ENCODE data around the gene ROPN1B. TPM values are rescaled to one million over a fixed set of nuclear protein-coding genes. Genes with fewer than 3 reads are reported as not detected.
A peak's percentile ranks its signal among the peaks of the same experiment; 100 is the strongest.
"Not testable (repeated sequence)": the region's sequence is repeated elsewhere in the genome, so short reads cannot be mapped to it uniquely, and the experiment has no call there.

The ROPN1B gene
- not detected in 2 replicates for total RNA-seq (2014; rRNA removed)
- not detected for polyA plus RNA-seq (2012)

DNA sequence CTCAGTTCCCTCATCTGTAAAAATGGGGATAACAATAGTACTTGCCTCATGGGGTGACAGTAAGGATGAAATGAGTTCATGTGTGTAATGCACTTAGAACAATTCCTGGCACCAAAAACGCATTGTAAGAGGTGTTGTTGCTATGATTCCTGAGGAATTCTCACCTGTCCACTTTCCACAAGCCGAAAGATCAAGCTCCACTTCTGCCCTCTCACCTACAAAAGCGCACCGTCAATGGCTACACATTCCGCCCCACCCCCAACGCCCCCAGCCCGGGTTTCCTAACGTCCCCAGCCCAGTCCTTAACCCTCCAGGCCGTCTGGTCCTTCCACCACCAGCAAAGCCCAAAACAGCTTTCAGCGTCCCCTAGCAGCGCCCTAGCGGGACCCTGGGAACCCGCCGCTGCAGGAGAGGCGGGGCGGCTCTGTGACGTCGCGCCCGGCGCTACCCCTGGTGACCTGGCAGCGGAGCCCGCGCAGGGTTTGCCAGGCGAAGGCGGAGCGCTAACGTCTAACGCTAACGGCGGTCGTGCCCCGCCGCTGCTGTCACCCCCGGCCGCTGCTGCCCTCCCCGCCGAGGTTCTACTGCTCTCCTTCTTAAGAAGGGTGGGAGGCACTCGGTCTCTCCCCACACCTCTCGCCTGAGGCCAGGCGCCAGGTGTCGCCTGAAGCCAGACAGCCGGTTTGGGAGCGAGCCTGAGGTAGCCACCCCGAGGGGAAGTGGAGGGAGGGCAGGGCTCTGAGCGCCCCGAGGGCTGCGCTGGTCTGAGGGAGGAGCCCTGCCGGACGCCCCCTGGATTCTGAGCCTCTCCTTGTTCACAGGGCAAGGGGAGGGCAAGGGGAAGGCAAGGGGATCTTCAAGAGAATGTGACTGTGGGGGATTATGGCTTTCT, at the start of gene ROPN1B:
Gene ROPN1B (plus strand): TSS at position 478 of the 892 bp plus-strand sequence. CDS start 2,877 bp downstream, outside the sequence.
- not testable (repeated sequence) for DNase-seq (ENCODE audit: low read depth)

DNA sequence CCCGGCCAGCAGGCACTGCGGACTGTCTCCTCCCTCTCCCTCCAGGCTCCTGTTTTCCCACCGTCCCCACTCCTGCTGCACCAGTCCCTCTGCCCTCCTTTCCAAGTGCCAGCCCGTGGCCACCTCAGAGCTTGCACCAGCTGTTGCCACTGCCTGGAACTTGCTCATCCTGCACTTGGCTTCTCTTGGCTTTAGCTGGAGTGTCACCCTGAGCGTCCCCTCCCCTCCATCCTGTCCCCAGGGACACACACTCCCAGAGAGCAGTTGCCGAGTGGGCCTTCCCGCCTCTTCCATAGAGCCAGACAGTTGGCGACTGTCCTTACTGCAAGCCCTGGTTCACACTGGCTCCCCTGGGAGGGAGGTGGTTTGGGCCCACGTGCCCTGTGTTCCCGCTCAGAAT, 48.8 kb upstream of the ROPN1B start:
- DNase-seq (ENCODE audit: low read depth) = not testable (repeated sequence)

DNA sequence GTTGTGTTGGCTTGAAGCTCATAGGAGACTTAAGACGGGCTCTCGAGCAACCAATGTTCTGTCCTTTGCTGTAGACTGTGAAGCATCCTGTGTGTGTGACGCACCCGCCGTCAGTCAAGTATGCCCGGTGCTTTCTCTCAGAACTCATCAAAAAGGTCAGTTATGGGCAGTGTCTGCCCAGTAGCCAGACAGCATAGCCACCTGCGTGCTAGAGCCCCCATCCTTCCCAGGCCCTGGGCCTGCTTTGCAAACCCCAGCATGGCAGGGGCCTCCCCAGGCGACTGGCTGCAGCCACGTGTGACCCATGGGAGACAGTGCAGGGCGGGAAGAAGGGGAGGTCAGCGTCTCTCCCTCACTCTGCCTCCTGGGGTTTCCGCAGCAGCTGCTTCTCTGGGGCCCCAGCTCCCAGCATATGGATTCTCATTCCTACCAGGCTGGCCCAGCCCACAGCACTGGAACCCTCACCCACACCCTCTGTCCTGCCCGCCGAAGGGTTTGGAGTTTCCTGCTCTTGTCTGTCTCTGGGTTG, 48.2 kb upstream of the ROPN1B start:
- not testable (repeated sequence) for DNase-seq (ENCODE audit: low read depth)

DNA sequence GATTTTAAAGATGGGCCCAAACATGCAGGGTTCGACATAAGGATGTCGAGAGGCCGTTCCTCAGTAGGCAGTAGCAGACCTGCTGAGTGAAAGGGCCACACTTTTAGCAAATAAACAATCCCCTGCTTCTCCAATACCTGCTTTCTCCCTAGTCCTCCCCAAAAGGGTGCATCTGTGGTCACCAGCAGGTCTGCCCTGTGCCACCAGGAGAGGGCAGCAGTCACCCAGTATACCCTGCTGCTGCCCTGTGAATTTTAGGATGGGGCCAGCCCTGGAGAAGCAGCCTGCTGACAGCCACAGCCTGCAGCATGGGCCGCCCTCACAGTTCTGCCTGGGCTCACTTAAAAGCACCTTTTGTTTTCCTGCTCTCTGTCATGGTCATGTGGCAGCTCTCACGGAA, 47.3 kb upstream of the ROPN1B start:
- DNase-seq (ENCODE audit: low read depth) = peak; percentile 39

DNA sequence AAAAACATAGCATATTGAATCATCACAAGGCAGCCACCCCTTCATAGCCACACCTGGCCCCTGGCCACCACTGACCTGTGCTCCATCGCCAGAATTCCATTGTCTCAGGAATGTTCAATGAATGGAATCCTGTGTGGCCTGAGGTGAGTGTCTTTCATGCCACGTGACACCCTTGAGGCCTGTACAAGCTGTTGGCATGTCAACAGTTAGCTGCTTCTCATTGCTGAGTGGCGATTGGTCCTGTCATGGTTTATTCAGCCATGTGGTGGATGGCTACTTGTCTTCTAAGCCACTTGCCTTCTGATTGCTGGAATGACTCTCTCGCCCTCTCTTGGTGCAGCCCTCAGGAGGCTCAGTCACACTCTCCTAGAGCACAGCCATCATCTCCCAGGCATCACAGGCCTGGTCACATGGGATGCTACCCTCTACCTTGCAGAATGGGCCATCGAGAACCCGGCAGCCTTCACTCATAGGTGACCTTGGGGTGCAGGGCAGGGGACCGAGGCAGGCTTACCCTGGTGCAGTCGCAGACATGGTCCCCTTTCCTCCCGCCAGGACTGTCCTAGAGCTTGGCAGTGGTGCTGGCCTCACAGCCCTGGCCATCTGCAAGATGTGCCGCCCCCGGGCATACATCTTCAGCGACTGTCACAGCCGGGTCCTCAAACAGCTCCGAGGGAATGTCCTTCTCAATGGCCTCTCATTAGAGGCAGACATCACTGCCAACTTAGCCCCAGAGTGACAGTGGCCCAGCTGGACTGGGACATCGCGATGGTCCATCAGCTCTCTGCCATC, 45.5 kb upstream of the ROPN1B start:
- DNase-seq (ENCODE audit: low read depth) = not testable (repeated sequence)

DNA sequence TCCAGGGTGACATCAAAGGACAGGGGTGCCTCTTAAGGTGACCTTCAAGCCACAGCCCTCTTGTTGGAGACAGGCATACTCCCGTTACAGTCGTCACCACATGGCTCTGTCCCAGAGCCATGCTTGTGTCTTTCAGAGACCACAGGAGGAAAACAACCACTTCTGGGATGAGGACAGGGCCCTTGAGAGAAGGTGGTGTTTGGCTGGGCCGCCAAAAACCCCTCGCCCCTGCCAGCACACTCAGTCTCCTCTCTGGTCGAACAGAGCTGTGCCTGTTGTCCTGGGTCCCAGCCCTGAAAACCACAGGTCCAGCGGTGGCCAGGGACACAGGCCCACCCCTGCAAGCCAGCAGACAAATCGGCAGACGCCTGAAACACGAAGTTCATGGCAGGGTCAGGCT, 44.7 kb upstream of the ROPN1B start:
- DNase-seq (ENCODE audit: low read depth) = not testable (repeated sequence)

DNA sequence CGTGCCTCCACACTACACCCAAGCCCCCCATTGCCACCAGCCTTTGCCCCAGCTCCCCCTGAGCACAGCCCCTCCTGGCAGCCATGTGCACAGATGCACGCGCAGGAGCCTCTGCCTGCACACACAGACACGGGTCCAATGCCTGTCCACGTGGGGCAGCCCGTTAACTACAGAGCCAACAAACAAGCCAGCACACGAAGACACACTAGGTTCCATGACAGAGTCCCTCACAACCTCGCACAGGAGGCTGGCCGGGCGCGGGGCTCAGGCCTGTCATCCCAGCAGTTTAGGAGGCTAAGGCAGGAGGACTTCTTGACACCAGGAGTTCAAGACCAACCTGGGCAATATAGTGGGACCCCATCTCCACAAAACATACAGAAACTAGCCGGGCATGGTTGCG, 43.3 kb upstream of the ROPN1B start:
- not testable (repeated sequence) for DNase-seq (ENCODE audit: low read depth)

DNA sequence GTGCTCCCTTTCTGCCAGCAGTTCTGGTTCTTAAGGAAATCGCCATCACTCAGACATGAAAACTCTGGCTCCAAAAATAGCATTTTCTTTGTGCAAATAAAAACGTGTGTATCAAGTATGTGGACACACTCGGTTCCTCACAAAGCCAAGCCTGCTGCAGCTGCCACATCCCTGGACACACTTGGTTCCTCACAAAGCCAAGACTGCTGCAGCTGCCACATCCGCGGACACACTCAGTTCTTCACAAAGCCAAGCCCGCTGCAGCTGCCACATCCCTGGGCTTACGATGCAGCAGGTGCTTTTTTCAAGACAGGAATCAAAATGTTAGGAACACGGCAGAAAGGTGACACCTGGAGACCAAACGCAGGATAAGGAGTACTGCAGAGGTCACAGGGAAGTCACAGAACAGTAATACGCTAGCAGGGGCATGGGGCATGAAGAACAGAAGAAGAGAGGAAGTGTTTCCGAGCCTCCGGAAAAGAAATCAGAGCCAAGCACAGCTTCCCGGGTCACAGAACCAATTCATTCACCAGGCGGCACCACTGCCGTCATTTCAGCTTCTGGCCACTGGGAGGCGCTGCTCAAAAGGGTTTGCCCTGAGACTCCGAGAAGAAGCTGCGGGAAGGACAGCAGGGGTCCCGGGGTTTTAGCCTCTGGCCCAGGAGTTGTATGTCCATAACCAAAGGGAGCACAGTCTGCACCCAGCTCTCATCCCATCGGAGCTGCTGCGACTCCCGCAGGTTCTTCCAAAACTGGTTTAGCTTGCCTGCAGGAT, 40.0 kb upstream of the ROPN1B start:
- DNase-seq (ENCODE audit: low read depth) = peak; percentile 25

DNA sequence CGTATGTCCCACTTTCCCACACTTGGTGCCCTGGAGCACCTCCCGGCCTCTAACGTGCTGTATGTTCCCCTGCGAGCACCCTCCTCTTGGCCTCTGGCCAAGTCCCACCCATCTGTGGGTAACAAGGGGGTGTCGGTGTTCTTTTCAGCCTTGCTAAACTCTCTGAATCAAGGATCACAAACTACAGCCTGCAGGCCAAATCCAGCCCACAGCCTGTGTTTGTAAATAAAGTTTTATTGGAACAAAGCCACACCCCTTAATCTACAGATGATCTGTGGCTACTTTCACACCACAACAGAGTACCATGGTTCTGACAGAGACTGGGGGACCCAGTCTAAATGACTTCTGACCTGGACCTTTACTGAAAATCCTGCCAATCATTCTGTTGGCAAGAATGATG, 39.2 kb upstream of the ROPN1B start:
- DNase-seq (ENCODE audit: low read depth) = not testable (repeated sequence)

DNA sequence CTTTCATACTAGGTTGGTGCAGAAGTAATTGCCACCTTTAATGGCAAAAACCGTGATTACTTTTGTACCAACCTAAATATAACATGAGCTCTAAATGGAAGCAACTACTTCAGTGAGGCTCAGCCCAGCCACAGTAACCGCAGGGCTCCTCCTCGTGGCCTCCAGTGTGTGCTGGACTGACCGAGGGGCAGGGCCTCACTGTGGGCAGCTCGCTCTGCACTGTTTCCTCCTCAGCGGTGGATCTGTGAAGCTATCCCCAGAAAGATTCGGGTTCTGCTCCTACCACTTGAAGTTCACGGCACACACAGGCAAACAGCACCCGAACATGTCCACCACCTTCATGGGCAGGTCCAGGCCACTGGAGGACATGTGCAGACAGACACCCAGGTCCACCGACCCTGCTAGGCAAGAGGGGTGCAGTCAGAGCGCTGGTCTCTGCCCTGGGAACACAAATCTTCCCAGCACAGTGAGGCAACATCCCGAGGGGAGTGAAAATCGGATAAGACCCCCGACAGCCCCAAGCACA, 37.6 kb upstream of the ROPN1B start:
- not testable (repeated sequence) for DNase-seq (ENCODE audit: low read depth)

DNA sequence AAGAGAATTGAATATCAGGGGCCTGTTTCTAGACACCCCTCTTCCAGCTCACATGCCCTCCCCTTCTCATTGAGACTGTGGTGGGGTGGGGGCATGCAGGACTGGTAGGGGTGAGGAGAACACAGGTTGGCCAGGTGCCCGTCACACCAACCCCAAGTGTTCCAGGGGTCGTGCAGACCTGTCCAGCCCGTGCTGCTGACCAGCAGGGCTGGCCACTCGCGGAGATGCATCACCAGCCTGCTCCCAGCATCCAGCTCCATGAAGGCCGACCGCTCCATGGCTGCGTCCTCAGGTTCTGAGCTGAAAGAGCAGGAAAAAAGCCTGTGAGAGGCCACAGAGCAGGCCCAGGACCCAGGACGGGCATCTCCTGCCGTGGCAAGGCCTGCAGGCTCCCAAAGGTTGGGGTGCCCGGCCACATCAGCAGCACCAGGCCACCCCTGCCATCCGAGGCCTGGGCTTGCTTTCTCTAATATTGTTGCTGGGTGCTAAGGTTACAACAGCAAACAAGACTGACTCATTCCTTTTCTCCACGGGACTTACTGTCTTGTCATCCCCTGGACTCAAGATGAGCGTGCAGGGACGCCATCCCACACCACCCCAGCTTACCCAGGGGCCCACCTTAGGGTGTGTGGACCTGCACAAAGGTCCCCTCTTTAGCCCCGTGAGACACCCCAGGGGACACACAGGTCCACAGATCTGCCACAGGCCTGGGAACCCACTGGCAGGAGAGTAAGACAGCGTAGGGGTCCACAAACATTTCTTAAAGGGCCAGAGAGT, 35.4 kb upstream of the ROPN1B start:
- not testable (repeated sequence) for DNase-seq (ENCODE audit: low read depth)

DNA sequence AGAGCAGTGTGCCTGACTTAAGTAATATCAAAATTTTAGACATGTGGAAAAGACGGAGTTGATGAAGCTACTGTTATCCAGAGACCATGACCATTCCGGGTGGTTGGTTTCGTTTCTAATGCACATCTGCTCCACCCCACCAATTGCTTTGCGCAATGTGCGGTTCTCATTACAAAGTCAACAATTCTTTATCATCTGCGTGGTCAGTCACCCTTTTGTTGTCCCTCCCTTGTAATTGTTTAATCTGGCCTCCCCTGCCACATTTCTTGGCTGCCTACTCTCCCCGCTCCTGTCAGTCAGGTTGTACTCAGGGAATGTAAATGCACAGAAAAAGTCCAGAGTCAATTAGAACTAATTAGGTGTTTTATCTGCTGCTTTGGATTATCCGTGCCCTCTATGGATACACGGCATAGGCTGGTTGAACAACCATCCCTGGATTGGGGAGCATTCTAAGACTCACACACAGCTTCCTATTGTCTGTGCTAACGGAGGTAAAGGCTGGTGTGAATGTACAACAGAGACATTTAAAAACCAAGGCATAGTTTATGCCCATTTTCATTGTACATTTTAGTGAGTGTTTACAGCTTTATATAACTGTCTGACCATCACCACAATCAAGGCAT, 33.6 kb upstream of the ROPN1B start:
- peak; percentile 44 for DNase-seq (ENCODE audit: low read depth)

DNA sequence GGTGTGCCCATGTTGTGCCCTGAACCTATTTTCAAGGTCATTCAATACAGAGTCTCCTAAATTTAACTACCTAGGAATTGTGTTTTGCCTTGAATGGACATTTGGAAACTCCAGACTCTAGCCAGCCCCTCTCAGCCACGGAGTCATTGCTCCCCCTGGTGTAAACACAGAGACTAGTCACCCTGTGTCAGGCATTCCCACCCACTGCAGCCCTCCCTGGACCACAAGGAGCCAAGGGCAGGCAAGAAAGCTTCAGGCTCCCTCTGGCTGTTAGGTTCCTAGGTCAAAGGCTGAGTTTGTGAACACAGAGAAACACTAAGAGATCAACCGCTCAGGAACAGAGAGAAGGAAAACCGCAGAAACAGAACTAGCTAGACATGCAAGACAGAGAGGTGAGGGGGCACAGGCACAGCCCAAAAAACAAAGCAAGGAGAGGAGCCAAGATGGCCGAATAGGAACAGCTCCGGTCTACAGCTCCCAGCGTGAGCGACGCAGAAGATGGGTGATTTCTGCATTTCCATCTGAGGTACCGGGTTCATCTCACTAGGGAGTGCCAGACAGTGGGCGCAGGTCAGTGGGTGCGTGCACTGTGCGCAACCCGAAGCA, 32.7 kb upstream of the ROPN1B start:
- not testable (repeated sequence) for DNase-seq (ENCODE audit: low read depth)

DNA sequence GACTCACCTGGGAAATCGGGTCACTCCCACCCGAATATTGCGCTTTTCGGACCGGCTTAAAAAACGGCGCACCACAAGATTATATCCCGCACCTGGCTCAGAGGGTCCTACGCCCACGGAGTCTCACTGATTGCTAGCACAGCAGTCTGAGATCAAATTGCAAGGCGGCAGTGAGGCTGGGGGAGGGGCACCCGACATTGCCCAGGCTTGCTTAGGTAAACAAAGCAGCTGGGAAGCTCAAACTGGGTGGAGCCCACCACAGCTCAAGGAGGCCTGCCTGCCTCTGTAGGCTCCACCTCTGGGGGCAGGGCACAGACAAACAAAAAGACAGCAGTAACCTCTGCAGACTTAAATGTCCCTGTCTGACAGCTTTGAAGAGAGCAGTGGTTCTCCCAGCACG, 32.1 kb upstream of the ROPN1B start:
- not testable (repeated sequence) for DNase-seq (ENCODE audit: low read depth)

DNA sequence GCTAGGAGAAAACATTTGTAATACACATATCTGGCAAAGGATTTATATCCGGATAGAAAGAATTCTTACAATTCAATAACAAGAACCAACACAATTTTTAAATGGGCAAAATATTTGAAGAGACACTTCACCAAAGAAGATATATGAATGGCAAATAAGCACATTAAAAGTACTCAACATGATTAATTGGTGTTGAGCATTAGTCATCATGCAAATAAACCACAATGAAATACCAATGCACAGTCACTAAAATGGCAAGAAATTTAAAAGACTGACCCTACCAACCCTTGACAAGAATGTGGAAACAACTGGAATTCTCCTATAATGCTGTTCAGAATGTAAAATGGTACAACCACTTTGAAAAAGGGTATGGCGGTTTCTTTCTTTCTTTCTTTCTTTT, 21.2 kb upstream of the ROPN1B start:
- DNase-seq (ENCODE audit: low read depth) = not testable (repeated sequence)

DNA sequence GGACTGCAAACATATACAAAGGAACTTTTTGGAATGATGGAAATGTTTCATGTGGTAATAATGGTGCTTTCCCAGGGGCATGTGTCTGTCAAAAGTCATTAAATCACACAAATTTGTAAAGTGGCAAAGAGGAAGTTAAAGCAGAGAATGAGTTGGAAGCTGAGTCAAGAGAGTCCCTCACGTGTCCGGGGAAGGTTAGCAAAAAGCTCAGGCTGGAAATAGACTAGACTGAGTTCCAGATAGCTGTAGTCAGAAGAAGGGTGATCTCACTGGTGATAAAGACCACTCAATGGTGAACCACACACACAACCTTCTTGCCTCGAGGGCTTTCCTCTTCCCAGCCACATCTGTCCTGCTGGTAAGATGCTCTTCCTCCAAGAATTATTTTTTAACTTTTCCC, 20.1 kb upstream of the ROPN1B start:
- DNase-seq (ENCODE audit: low read depth) = not testable (repeated sequence)

DNA sequence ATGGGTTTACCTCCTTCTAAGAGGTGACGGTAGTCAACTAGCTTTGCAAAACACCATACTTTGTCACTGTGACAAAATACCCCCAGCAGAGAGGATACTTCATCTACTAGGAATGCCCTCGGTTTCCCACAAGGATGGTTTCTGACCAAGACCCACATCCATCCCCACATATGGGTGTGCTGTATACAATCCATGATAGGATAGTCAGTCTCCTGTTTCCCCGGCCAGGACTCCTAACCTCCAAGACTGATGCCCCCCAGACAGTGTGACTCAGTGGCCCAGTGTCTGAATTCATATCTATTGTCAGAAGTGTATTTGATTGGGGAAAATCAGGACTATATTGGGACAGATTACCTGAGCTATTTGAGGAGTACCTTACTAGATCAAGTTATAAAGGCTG, 17.8 kb upstream of the ROPN1B start:
- not testable (repeated sequence) for DNase-seq (ENCODE audit: low read depth)

DNA sequence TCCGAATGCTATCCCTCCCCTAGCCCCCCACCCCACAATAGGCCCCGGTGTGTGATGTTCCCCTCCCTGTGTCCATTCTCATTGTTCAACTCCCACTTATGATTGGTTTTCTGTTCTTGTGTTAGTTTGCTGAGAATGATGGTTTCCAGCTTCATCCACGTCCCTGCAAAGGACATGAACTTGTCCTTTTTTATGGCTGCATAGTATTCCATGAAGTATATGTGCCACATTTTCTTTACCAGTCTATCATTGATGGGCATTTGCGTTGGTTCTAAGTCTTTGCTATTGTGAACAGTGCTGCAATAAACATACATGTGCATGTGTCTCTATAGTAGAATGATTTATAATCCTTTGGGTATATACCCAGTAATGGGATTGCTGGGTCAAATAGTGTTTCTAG, 12.0 kb upstream of the ROPN1B start:
- DNase-seq (ENCODE audit: low read depth) = not testable (repeated sequence)

All from LHCN-M2 (cell line).